ENCODE measurements around the gene MALL.
"Not testable (repeated sequence)": the region's sequence is repeated elsewhere in the genome, so short reads cannot be mapped to it uniquely, and the experiment has no call there.

MALL gene

GRCh38 chr2:110116033-110116710, 550 bp upstream of the MALL start:
- peak overlapping the region; percentile 79 for H3K4me3 ChIP-seq (ENCODE audit: low read length)
- H3K9me3 ChIP-seq (ENCODE audit: control insufficient read depth, low read length), result no peaks in the 10 kb centered on the region
- no peaks in the 10 kb centered on the region for H3K36me3 ChIP-seq (ENCODE audit: control insufficient read depth, insufficient read depth, low read length, severe bottlenecking)
- peak; percentile 28 for DNase-seq (ENCODE audit: low read depth)
- H3K27me3 ChIP-seq (replicated peaks; ENCODE audit: control insufficient read depth, insufficient read depth, low read length), result no peaks in the 10 kb centered on the region
- peak overlapping the region; percentile 73 for H3K9ac ChIP-seq (ENCODE audit: low read length)
- H3K4me1 ChIP-seq (ENCODE audit: control insufficient read depth, insufficient read depth, low read length), result peaks cover 35% of the 10 kb centered on the region

- peak overlapping the region; percentile 79 for H3K4me3 ChIP-seq (ENCODE audit: low read length)
- DNase-seq (ENCODE audit: low read depth), result no peak
Observed at GRCh38 chr2:110114831-110115255, 779 bp downstream of the MALL start.

GRCh38 chr2:110113961-110114591, 1.5 kb downstream of the MALL start:
- H3K4me1 ChIP-seq (ENCODE audit: control insufficient read depth, insufficient read depth, low read length), result peaks cover 19% of the 10 kb centered on the region
- no peak for DNase-seq (ENCODE audit: low read depth)
- H3K27me3 ChIP-seq (replicated peaks; ENCODE audit: control insufficient read depth, insufficient read depth, low read length), result no peaks in the 10 kb centered on the region
- H3K36me3 ChIP-seq (ENCODE audit: control insufficient read depth, insufficient read depth, low read length, severe bottlenecking), result no peaks in the 10 kb centered on the region
- no peak overlapping the region for H3K4me3 ChIP-seq (ENCODE audit: low read length)
- H3K9ac ChIP-seq (ENCODE audit: low read length), result no peak overlapping the region
- no peaks in the 10 kb centered on the region for H3K9me3 ChIP-seq (ENCODE audit: control insufficient read depth, low read length)

More at GRCh38 chr2:110114831-110115255, 779 bp downstream of the MALL start:
- peak overlapping the region; percentile 73 for H3K9ac ChIP-seq (ENCODE audit: low read length)
- H3K9me3 ChIP-seq (ENCODE audit: control insufficient read depth, low read length), result no peaks in the 10 kb centered on the region
- no peaks in the 10 kb centered on the region for H3K27me3 ChIP-seq (replicated peaks; ENCODE audit: control insufficient read depth, insufficient read depth, low read length)
- H3K36me3 ChIP-seq (ENCODE audit: control insufficient read depth, insufficient read depth, low read length, severe bottlenecking), result no peaks in the 10 kb centered on the region
- peaks cover 22% of the 10 kb centered on the region for H3K4me1 ChIP-seq (ENCODE audit: control insufficient read depth, insufficient read depth, low read length)

- H3K9me3 ChIP-seq (ENCODE audit: control insufficient read depth, low read length); H3K4me3 ChIP-seq (ENCODE audit: low read length); H3K36me3 ChIP-seq (ENCODE audit: control insufficient read depth, insufficient read depth, low read length, severe bottlenecking); DNase-seq (ENCODE audit: low read depth); H3K27me3 ChIP-seq (replicated peaks; ENCODE audit: control insufficient read depth, insufficient read depth, low read length); H3K9ac ChIP-seq (ENCODE audit: low read length): not testable (repeated sequence)
- peaks cover 13% of the 10 kb centered on the region for H3K4me1 ChIP-seq (ENCODE audit: control insufficient read depth, insufficient read depth, low read length)
Observed at GRCh38 chr2:110108291-110108690, 7.3 kb downstream of the MALL start.

GRCh38 chr2:110107092-110108079, 8.2 kb downstream of the MALL start:
- H3K9me3 ChIP-seq (ENCODE audit: control insufficient read depth, low read length), result no peaks in the 10 kb centered on the region
- no peak overlapping the region for H3K9ac ChIP-seq (ENCODE audit: low read length)
- H3K36me3 ChIP-seq (ENCODE audit: control insufficient read depth, insufficient read depth, low read length, severe bottlenecking), result no peaks in the 10 kb centered on the region
- H3K4me1 ChIP-seq (ENCODE audit: control insufficient read depth, insufficient read depth, low read length), result peaks cover 18% of the 10 kb centered on the region
- no peaks in the 10 kb centered on the region for H3K27me3 ChIP-seq (replicated peaks; ENCODE audit: control insufficient read depth, insufficient read depth, low read length)
- H3K4me3 ChIP-seq (ENCODE audit: low read length), result no peak overlapping the region
- no peak for DNase-seq (ENCODE audit: low read depth)

GRCh38 chr2:110106642-110107041, 9.0 kb downstream of the MALL start:
- peaks cover 25% of the 10 kb centered on the region for H3K4me1 ChIP-seq (ENCODE audit: control insufficient read depth, insufficient read depth, low read length)
- H3K4me3 ChIP-seq (ENCODE audit: low read length), result no peak overlapping the region
- no peaks in the 10 kb centered on the region for H3K27me3 ChIP-seq (replicated peaks; ENCODE audit: control insufficient read depth, insufficient read depth, low read length)
- H3K36me3 ChIP-seq (ENCODE audit: control insufficient read depth, insufficient read depth, low read length, severe bottlenecking), result no peaks in the 10 kb centered on the region
- H3K9me3 ChIP-seq (ENCODE audit: control insufficient read depth, low read length), result no peaks in the 10 kb centered on the region
- H3K9ac ChIP-seq (ENCODE audit: low read length), result no peak overlapping the region
- DNase-seq (ENCODE audit: low read depth), result no peak

- no peaks in the 10 kb centered on the region for H3K9me3 ChIP-seq (ENCODE audit: control insufficient read depth, low read length)
- DNase-seq (ENCODE audit: low read depth), result peak; percentile 20
- peak overlapping the region; percentile 15 for H3K9ac ChIP-seq (ENCODE audit: low read length)
- H3K4me1 ChIP-seq (ENCODE audit: control insufficient read depth, insufficient read depth, low read length), result peaks cover 30% of the 10 kb centered on the region
- no peak overlapping the region for H3K4me3 ChIP-seq (ENCODE audit: low read length)
- H3K36me3 ChIP-seq (ENCODE audit: control insufficient read depth, insufficient read depth, low read length, severe bottlenecking), result no peaks in the 10 kb centered on the region
- no peaks in the 10 kb centered on the region for H3K27me3 ChIP-seq (replicated peaks; ENCODE audit: control insufficient read depth, insufficient read depth, low read length)
Observed at GRCh38 chr2:110105608-110106467, 9.8 kb downstream of the MALL start.

- Histone ChIP-seq H3K4me3 (ENCODE audit: low read length) (no peak overlapping the region), H3K9ac (ENCODE audit: low read length) (no peak overlapping the region), H3K27me3 (replicated peaks; ENCODE audit: control insufficient read depth, insufficient read depth, low read length) (no peaks in the 10 kb centered on the region), H3K4me1 (ENCODE audit: control insufficient read depth, insufficient read depth, low read length) (peaks cover 35% of the 10 kb centered on the region), H3K9me3 (ENCODE audit: control insufficient read depth, low read length) (no peaks in the 10 kb centered on the region), H3K36me3 (ENCODE audit: control insufficient read depth, insufficient read depth, low read length, severe bottlenecking) (no peaks in the 10 kb centered on the region)
- no peak for DNase-seq (ENCODE audit: low read depth)
Observed at GRCh38 chr2:110105183-110105582, 10.4 kb downstream of the MALL start.

GRCh38 chr2:110104025-110104771, 11.4 kb downstream of the MALL start:
- Histone ChIP-seq H3K4me3 (ENCODE audit: low read length) (no peak overlapping the region), H3K9ac (ENCODE audit: low read length) (no peak overlapping the region), H3K4me1 (ENCODE audit: control insufficient read depth, insufficient read depth, low read length) (peaks cover 35% of the 10 kb centered on the region), H3K27me3 (replicated peaks; ENCODE audit: control insufficient read depth, insufficient read depth, low read length) (no peaks in the 10 kb centered on the region), H3K9me3 (ENCODE audit: control insufficient read depth, low read length) (no peaks in the 10 kb centered on the region), H3K36me3 (ENCODE audit: control insufficient read depth, insufficient read depth, low read length, severe bottlenecking) (no peaks in the 10 kb centered on the region)
- no peak for DNase-seq (ENCODE audit: low read depth)

Data from adipocyte (in vitro differentiated cells).